ENCODE results near the gene RRM2.

Gene RRM2
- total RNA-seq: 0.66 to 2.2 reads per million in 2 experiments

DNA sequence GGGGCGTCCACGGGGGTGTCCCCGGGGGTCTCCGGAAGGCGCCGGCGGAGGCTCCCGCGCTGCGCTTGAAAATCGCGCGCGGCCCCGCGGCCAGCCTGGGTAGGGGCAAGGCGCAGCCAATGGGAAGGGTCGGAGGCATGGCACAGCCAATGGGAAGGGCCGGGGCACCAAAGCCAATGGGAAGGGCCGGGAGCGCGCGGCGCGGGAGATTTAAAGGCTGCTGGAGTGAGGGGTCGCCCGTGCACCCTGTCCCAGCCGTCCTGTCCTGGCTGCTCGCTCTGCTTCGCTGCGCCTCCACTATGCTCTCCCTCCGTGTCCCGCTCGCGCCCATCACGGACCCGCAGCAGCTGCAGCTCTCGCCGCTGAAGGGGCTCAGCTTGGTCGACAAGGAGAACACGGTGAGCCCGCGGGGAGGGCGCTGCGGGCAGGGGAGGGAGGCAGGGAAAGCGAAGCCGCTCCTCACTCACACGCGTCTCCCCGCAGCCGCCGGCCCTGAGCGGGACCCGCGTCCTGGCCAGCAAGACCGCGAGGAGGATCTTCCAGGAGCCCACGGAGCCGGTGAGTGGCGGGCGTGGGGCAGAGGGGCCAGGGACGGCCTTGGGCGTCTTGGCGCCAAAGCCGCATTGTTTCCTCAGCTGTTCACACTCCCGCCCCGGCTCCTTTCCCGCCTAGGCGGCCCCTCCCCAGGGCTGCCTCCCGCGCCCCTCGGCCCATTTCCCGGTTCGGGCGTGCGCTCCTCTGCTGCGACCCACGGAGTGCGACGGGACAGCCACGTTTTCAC, at the start of gene RRM2:
RRM2 (plus strand) TSS at position 240 of the 781 bp plus-strand sequence; CDS start at position 300, 60 bp downstream.
- DNase-seq (ENCODE audit: low read depth): peak; percentile 79

- no peak for DNase-seq (ENCODE audit: low read depth)
Measured at GRCh38 chr2:10073706-10074105, 48.8 kb upstream of the RRM2 start.

DNA sequence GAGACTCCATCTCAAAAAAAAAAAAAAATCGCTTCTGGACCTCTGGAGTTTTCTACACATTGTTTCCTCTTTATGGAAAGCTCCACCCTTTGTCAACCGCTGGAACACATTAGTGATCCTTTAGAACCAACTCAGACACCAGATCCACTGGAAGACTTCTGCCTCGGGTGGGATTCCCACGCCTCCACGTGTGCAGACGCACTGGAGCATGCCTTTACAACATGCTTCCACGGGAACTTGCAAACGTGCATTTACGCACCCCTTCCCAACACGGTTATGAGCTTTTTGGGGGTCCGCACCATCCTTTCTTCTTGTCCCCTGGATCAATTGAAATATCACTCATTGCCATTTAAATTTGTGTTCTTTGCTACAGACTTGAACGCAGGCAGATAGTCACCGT, 47.4 kb upstream of the RRM2 start:
- no peak for DNase-seq (ENCODE audit: low read depth)

DNA sequence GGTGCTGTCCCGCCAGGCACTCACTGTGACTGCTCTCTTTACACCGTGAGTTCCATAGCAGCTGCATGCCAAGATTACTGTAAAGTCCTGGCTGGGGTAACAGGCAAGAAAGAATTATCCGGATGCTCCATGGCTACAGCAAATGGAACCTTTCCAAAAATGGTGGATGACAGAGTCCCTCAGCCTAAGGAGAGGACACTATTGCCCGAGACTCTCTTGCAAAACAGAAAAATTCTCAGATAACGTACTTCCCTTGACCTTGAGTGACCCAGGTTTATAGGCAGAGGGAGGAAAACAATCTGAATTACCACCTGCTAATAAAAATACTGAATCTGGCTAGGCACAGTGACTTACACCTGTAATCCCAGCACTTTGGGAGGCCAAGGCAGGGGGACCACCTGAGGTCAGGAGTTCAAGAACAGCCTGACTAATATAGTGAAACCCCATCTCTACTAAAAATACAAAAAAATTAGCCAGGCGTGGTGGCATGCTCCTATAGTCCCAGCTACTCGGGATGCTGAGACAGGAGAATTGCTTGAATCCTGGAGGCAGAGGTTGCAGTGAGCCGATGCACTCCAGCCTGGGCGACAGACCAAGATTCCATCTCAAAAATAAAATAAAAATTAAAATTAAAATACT, 46.8 kb upstream of the RRM2 start:
- no peak for DNase-seq (ENCODE audit: low read depth)

DNA sequence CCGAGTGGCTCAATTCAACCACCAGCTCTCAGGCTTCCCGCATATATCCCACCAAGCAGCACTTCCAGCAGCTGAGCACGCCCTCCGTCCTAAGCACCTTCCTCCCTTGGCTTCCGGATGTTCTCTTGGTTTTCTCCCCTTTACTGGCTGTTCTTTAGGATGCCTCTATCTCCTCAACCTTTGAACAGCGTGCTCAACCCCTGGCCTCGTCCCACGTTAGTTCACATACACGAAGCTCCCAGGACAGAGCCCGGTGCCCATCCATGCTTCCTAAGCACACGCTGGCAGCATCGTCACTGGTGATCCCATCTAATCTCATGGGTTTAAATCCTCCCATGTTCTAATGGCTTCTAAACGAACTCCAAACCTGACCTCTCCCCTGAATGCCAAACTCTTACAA, 46.0 kb upstream of the RRM2 start:
- DNase-seq (ENCODE audit: low read depth): no peak

DNA sequence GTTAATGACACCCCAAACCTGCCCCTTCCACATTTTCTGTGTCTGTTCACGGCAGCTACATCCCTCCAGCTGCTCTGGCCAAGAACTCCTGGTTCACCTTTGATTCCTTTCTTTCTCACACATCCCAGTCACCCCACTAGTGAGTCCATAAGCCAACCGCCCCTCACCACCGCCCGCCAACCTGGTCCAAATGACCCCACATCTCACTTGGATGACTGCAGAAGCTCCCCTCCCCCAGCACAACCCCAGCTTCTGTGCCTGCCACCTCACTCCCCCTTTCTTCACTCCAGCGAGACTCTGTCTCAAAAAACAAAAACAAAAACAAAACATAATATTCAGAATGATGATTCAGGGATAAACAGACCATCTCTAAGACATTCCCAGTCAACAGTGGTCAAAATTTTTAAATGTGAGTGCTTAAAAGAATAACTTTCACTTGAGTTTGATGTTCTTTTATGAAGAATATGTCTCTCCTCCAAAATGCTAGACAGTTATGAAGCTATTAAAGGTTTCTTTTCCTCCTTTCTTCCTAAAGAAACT, 45.5 kb upstream of the RRM2 start:
- DNase-seq (ENCODE audit: low read depth): no peak

- no peak for DNase-seq (ENCODE audit: low read depth)
Measured at GRCh38 chr2:10078001-10078400, 44.5 kb upstream of the RRM2 start.

- DNase-seq (ENCODE audit: low read depth): no peak
Measured at GRCh38 chr2:10078704-10079265, 43.8 kb upstream of the RRM2 start.

GRCh38 chr2:10079266-10079869, 43.2 kb upstream of the RRM2 start:
- DNase-seq (ENCODE audit: low read depth): no peak

GRCh38 chr2:10079870-10080535, 42.5 kb upstream of the RRM2 start, which contains the start of gene CYS1:
Gene CYS1, minus strand, starts transcription at chr2:10080411. Its CDS starts 188 bp downstream, at chr2:10080223.
- no peak for DNase-seq (ENCODE audit: low read depth)

DNA sequence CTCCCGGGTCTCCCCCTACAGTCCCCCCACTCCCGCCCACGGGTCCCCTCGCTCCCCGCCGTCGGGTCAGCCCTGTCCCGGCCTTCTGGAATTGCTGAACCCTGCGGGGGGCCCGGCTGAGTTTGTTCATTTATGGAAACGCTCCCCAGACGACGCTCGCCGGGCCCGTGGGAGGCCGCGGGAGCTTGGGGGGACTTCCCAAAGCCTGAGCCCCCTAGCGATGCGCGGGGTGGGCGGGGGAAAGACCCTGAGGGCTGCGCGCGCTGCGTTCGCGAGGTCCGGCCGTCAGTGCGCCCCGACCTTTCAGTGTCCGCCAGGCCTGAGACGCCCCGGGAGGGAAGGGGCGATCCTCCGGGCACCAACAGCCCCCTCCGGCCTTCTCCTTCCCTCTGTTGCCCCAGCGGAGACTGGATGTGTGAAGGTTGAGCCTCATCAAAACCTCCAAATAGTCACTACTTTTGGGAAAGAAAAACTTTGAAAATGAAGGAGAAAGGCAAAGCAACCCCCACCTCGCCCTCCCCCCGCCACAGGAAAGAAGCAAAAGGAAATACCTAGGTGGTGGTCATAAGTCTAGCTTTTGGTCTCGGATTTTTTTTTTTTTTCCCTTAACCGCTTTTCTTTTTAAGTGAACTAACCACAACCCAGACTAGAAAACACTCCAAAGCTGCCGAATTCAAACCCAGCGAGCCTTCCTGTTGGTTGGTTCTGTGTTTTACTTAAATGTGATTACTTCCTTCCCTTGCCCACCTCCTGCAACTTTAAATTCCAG, 41.8 kb upstream of the RRM2 start:
- DNase-seq (ENCODE audit: low read depth): no peak

GRCh38 chr2:10083046-10083445, 39.5 kb upstream of the RRM2 start:
- DNase-seq (ENCODE audit: low read depth): no peak

DNA sequence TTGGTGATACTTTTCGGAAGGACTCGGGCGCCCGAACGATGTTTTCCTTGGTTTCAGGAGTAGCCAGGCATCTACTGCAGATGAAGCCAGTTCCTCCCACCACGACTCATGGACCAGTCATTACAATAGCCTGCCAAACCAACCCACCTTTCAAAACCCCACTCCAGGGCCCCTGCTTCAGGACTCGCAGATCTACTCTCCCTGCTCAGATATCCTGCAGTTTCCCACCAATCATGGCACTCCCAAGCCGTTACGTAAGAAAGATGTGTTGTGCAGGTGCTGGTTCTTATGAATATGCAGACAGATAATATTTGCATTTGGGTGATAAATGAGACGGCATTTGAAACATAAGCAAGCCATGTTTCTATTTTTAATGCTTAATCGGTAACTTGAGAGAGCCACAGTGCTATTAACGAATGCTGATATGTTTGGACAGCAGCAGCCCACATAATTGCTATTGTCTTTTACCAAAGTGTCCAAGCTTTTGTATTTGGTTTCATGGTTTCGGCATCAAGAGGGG, 38.8 kb upstream of the RRM2 start:
- DNase-seq (ENCODE audit: low read depth): no peak

DNA sequence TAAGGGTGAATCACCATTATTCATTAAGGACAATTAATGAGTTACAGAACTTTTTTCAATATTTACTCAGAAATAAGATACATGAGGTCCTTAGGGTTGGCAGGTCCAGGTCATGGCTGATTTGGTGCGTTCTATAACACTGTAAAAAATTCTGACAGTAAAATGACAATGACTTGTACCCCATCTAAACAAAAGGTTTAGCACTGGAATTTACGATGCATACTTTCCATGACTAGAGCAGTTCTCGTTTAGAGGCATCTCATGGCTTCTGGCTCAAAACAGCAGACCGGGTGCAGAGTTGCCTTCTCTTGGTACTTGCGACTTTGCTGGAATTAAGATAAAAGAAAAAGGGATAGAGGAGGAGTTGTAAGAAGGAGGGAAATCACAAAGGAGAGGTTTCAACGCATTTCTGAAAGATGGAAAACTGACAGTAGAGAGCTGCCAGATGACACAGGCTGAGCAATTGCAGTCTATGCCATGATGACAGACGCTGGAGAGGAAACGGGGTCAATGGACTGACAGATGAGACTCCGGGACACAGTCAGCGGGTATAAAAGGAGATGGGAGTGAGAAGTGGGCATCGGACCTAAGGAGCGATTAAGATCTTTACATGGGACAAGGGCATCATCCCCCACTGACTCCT, 38.2 kb upstream of the RRM2 start:
- DNase-seq (ENCODE audit: low read depth): no peak

DNA sequence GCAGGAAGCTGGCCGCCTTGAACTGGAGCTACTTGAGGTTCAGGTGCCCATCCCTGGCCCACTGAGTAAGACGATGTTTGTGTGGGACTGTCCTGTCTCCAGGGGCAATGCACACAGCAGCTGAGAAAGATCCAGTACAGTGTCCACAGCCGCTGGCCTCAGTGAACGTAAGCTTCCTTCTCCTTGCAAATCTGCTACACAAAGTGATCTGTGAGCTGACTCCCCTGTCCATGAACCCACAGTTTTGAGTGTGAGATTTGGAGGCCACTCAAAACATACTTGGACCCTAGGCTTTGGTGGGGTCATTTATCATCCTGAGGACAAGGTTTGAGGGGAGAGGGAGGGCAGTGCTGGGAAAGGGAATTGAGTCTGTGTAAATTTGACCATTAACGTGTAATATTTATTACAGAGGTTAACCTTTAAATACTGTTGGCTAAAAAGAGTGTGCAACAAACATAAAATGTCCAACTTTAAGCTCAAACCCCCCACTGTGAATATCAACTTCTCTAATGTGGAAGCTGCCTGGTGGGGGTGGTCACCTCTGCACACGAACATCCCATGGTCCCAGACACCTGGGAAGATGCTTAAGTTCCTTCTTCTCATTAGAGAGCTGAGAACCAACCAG, 37.4 kb upstream of the RRM2 start:
- DNase-seq (ENCODE audit: low read depth): no peak

DNA sequence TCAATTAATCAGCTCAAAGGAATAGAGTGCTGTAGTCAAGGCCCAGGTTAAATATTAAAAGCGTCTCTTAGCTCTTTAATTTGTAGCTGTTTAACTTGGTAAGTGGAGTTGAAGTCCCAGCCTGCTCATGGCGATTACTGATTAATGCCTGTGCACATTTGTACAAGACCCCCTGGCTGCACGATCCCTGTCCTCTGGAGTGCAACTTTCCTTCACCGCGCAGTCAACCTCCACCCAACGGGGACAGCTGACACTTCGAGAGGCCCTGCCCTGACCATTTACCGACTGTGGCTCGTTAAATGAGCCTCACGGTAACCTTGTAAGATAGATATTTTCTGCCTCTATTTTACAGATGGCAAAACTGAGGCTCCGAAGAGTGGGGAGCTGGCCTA, 36.9 kb upstream of the RRM2 start:
- no peak for DNase-seq (ENCODE audit: low read depth)

GRCh38 chr2:10086950-10087349, 35.6 kb upstream of the RRM2 start:
- DNase-seq (ENCODE audit: low read depth): no peak

- DNase-seq (ENCODE audit: low read depth): no peak
Measured at GRCh38 chr2:10087360-10087759, 35.2 kb upstream of the RRM2 start.

DNA sequence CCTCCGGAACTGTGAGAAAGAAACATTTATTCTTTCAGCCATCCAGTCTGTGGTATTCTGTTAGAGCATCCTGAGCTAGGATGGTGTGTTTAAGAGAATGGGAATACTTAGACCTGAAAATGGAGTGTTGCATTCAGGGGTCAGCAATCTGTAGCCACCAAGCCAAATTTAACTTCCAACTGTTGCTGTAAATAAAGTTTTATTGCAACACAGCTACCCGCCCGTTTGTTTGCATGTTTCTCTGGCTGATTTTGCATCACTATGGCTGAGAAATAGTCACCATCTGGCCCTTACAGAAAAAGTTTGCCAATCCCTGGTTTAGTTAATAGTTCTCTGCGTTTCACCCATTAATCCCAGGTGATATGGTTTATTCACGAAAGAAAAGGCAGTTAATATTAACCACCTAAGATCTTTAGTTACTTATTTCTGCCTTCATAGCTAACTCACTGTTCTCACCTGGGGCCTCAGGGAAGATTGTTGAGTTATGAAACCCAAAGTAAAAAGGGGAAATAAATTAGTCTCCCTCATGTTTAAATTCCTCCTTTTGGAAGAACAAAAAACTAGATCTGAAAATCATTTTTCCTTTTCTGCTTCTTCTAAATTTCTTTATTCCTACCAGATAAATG, 32.9 kb upstream of the RRM2 start:
- no peak for DNase-seq (ENCODE audit: low read depth)
